ENCODE results near the gene SLC17A4.

The SLC17A4 gene

DNA sequence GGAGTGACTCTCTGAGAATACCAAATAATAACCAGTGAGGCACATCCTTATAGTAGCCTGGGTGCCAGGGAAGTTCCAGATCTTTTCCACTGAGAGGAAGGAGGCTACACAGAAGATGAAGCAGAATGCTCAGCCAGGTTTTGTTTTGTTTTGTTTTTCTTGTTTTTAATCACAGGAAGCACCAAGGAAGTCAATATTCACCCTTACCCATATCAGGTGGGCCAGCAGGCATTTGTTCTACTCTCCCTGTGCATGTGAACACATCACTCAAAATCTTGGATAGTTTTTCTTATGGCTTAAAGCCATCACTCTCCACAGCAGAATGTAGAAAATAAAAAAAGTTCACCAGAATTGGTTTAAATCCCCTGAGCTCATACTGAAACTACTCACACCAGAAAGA lies 66.8 kb downstream of the SLC17A4 start:
- no peak for DNase-seq

GRCh38 chr6:25829375-25829774 lies 74.8 kb downstream of the SLC17A4 start:
- DNase-seq, result no peak

DNA sequence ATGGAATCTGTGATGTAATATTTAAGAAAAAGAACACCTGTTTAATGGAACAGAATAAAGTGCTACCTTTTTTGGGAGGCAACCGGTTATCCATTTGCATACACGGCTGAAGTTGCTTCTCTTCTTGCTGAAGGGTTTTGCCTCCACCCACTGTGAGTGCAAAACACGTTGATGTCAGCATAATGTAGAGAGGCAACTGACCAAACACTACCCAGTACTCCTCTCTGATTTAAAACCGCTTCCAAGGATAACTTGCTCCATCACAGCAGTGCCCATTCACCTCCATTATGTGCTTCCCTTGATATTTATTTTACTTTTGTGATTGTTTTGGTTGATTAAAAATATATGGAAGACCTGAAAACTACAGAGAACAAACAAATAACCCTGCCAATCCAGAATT lies 75.9 kb downstream of the SLC17A4 start:
- no peak for DNase-seq
